AG09309 (cell line): Measurements from ENCODE around the gene MYOF.

Experiments used
- DNase-seq: peaks from one replicate; pipeline ENCODE4 v3.0.0-alpha.2; 2010; ENCODE audit warnings: low read depth
- H3K4me3 ChIP-seq: 2 replicates; pipeline ENCODE4 v1.5.1; 2011; ENCODE audit warnings: mild to moderate bottlenecking, low read depth, low read length, moderate library complexity; ENCODE audit not compliant: control insufficient read depth
- TF ChIP-seq, protein P1 (sequence below): IDR thresholded peaks from 2 replicates; pipeline ENCODE4 v1.5.1; 2011; ENCODE audit warnings: mild to moderate bottlenecking, low read depth, low read length, inconsistent platforms; ENCODE audit not compliant: insufficient read depth, control insufficient read depth; ENCODE audit errors: missing control alignments

Gene MYOF

DNA sequence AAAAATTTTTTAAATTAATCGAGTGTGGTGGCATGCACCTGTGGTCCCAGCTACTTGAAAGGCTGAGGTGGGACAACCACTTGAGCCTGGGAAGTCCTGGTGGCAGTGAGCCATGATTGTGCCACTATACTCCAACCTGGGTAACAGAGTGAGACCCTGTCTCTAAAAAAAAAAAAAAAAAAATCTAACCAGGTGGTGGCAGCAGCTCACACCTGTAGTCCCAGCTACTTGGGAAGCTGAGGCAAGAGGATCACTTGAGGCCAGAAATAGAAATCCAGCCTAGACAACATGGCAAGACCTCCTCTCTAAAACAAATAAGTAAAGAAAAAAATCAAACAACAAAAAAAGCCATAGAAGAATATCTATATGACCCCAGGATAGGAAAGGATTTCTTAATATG, 3.6 kb upstream of the MYOF start:
- no peak overlapping the region for H3K4me3 ChIP-seq
- TF ChIP-seq, protein P1, sequence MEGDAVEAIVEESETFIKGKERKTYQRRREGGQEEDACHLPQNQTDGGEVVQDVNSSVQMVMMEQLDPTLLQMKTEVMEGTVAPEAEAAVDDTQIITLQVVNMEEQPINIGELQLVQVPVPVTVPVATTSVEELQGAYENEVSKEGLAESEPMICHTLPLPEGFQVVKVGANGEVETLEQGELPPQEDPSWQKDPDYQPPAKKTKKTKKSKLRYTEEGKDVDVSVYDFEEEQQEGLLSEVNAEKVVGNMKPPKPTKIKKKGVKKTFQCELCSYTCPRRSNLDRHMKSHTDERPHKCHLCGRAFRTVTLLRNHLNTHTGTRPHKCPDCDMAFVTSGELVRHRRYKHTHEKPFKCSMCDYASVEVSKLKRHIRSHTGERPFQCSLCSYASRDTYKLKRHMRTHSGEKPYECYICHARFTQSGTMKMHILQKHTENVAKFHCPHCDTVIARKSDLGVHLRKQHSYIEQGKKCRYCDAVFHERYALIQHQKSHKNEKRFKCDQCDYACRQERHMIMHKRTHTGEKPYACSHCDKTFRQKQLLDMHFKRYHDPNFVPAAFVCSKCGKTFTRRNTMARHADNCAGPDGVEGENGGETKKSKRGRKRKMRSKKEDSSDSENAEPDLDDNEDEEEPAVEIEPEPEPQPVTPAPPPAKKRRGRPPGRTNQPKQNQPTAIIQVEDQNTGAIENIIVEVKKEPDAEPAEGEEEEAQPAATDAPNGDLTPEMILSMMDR, result no peak
- DNase-seq, result no peak

DNA sequence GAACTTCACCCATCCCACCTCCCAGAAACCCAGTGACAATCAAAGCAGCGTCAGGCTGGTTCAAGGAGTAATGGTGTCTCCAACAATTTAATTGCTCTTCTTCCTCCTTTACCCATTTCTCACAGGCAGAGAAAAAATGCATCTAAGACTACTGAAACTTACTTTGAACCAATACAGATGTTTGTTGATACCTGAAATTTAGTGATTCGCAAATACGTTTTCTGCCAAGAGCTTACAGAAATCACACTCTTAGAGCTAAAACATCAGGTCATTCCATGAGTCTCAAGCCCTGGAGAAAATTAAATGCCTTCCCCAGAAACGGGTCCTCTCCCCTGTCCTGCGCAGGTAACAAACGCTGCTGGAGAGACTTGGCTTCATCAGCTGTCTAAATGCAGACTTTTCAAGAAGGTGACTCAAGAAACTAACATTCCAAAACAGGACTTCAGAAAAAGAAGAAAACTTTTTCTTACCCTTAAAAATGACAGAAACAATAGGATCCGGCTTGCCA, 443 bp downstream of the MYOF start:
- H3K4me3 ChIP-seq, result peak overlapping the region; percentile 73
- no peak for DNase-seq
- TF ChIP-seq, protein P1, result no peak

DNA sequence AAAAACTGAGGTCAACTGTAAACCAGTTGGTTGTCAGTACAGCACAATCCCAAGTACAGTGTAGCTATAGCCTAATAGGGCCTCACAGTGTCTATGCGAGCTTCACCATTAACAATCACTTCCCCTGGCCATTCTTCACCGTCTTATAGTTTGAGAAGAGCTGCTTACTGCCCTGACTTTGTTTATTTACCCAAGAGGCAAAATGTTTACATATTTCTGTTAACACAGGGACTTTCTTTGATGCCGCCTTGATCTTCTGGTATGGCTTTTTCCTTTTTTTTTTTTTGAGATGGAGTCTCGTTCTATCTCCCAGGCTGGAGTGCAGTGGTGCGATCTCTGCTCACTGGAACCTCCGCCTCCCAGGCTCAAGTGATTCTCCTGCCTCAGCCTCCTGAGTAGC, 3.3 kb downstream of the MYOF start:
- no peak overlapping the region for H3K4me3 ChIP-seq
- TF ChIP-seq, protein P1, result no peak
- no peak for DNase-seq

DNA sequence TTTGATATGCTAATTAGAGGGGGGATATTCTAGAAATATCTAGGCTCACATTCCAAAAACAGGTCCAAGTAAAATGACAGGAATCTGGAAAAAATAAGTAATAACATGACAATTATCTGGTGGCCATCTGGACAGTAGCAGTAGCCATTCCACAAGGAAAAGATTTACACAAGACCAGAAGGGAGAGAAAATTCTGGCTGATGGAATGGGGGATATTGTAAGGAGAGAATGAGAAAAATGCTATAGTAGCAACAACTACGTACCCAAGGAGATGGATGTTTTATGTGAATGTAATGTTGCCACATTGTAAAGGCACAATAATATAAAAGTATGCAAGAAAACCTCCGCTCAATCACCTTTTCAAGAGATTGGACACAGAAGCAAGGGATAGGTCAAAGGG, 5.4 kb downstream of the MYOF start:
- no peak overlapping the region for H3K4me3 ChIP-seq
- TF ChIP-seq, protein P1, result no peak
- no peak for DNase-seq

DNA sequence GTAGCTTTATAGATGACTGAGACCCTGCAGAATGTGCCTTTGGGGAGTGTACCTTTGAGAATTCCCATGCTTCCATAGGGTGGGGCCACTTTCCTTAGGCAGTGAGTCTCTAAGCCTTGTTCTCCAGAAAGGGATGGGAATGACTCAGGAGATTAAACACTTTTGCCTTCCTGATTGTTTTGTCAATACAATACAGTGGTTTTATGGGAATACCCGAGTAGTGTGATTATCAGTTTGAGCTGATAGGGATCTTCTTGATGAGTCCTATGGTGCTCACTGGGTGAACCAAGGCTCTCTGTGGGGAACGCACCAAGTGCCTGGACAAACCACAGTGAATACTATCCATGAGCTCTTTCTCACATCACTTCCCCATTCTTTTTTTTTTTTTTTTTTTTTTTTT, 6.3 kb downstream of the MYOF start:
- H3K4me3 ChIP-seq, result no peak overlapping the region
- DNase-seq, result no peak
- TF ChIP-seq, protein P1, result no peak

DNA sequence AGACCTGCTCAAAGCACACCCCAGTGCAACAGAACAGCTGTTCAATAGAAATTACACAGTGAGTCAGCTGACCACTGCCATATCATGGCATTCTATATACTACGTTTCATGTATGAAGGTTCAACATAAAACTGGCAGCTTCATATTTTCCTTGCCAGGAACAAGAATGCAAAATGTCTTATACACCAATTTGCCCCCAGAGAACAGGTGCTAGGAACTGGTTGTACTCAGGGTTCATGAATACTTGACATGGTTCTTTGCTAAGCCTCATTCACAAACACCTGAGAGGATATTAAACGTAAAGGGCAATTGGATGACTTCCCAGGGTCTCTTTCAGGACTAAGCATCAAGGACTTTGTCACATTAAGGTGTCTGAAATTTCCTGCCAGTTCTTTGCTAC, 6.9 kb downstream of the MYOF start:
- DNase-seq, result no peak
- TF ChIP-seq, protein P1, result no peak
- no peak overlapping the region for H3K4me3 ChIP-seq
